ENCODE results near the gene RASA2. TPM values are rescaled to one million over a fixed set of nuclear protein-coding genes. Genes with fewer than 3 reads are reported as not detected.

Gene RASA2
- total RNA-seq, 4 donors from 2014 or later, result 9.1 to 12.8 (median 10.6) TPM

DNA sequence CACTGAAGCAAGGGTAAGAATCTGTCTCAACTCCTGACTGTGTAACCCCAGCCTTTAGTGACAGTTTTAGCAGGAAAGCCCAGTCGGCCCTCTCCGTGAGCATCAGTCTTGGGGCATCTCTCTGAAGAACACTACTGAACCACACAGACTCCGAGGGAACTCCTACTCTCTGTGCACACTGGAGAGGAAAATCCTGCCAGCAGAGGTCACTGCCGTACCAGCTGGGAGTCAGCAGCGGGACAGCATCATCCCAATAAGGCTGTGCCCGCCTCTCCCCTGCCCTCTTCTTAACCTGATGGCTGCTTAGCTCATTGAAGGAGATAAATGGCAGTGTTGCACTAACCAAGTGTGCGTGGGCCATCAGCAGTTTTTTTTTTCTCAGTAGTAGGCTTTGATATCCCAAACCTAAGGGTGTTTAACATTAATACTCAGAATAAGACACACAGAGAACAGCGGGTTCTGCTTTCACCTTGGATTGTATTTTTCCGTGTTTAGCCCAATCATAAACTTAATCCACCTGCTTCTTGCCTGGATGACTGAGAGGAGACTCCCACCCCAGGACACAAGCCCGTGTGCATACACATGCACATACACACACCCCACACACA lies 26.6 kb upstream of the RASA2 start:
- no peaks in the 10 kb centered on the region for H3K36me3 ChIP-seq
- WGBS, result 21% methylated on average over 10 of the region's 10 CpGs
- DNase-seq (ENCODE audit: extremely low spot score), result peak; percentile 95
- intact Hi-C loops (cut with DNase I), result loop anchor here (2.0 to 10.0 kb wide), 2 partner anchors 101 to 185 kb away; no protein-coding TSS in a partner anchor
- no peak overlapping the region for H3K4me3 ChIP-seq
- H3K27me3 ChIP-seq, result no peaks in the 10 kb centered on the region
- H3K9me3 ChIP-seq, result no peaks in the 10 kb centered on the region
- no peak overlapping the region for H3K27ac ChIP-seq (replicated peaks in 1 of 4)
- peaks cover 0 to 18% (median 7%) of the 10 kb centered on the region in 4 donors for H3K4me1 ChIP-seq
- TF ChIP-seq POLR2AphosphoS5 (IDR thresholded peaks at IDR 0.05) (peak in 1 of 2 donors; percentile 59), EP300 (IDR thresholded peaks at IDR 0.05) (no peak), POLR2A (IDR thresholded peaks at IDR 0.05; ENCODE audit: low read depth) (no peak)
- TF ChIP-seq, protein P1, sequence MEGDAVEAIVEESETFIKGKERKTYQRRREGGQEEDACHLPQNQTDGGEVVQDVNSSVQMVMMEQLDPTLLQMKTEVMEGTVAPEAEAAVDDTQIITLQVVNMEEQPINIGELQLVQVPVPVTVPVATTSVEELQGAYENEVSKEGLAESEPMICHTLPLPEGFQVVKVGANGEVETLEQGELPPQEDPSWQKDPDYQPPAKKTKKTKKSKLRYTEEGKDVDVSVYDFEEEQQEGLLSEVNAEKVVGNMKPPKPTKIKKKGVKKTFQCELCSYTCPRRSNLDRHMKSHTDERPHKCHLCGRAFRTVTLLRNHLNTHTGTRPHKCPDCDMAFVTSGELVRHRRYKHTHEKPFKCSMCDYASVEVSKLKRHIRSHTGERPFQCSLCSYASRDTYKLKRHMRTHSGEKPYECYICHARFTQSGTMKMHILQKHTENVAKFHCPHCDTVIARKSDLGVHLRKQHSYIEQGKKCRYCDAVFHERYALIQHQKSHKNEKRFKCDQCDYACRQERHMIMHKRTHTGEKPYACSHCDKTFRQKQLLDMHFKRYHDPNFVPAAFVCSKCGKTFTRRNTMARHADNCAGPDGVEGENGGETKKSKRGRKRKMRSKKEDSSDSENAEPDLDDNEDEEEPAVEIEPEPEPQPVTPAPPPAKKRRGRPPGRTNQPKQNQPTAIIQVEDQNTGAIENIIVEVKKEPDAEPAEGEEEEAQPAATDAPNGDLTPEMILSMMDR (IDR thresholded peaks at IDR 0.05), result peak; percentile 80 to 90 (median 89)

DNA sequence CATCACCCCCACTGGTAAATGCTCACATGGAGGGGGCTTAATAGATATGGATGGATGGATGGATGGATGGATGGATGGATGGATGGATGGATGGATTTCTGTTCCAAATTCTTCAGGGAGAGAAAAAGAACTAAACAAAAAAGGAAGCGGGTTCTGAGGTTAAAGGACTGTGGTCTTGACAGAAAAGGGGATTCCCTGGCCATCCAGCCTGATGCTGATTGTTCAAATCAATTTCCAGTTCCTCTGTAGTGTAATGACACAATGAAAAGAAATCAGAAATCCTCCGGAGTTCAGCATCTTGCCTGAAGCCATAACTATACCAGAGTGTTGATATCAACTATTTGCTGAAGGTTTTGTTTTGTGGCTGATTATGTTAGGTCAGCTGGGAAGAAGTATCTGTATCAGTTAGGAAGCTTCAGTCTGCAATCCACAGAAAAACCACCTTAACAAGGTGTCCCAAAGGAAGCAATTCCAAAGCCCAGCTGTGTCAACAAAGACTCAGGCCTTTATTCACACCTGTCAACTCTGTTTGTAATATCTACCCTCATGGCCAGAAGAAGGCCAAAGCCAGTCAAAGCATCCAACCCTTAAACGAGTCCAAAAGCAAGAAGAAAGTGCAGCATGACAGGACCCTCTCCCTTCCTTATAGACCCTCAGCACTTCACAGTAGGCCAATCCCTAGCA lies 24.5 kb upstream of the RASA2 start:
- peaks cover 0 to 8% (median 5%) of the 10 kb centered on the region in 4 donors for H3K4me1 ChIP-seq

DNA sequence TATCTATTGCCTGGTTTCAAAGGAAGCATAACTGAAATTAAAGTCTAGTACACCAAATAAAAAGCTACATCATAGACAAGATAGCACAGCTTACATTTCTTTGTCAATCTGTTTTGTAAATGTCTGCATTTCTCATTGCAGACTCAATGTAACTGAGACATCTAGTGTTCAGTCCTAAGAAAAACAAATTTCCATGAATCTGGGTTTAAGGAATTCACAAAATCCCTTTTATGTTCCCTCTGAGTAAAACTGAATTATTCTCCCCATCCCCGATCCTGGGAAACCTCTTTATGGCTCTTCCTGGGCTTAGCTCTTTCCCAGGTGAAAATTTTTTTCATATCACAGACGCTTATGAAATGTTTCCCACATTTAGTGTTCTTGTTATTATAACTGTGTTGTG lies 21.6 kb upstream of the RASA2 start:
- no peak overlapping the region for H3K4me3 ChIP-seq
- no peaks in the 10 kb centered on the region for H3K36me3 ChIP-seq
- TF ChIP-seq, protein P1 (IDR thresholded peaks at IDR 0.05), result peak in 2 of 3 experiments; percentile 19 to 24
- TF ChIP-seq POLR2AphosphoS5 (IDR thresholded peaks at IDR 0.05) (no peak), POLR2A (IDR thresholded peaks at IDR 0.05; ENCODE audit: low read depth) (no peak), EP300 (IDR thresholded peaks at IDR 0.05) (no peak)
- peaks cover 0 to 3% (median 0%) of the 10 kb centered on the region in 4 donors for H3K9me3 ChIP-seq
- intact Hi-C loops (cut with DNase I), result loop anchor here (10.0 kb wide), 1 partner anchor 180 kb away; no protein-coding TSS in a partner anchor
- no peaks in the 10 kb centered on the region for H3K27me3 ChIP-seq
- peaks cover 0 to 4% (median 3%) of the 10 kb centered on the region in 4 donors for H3K4me1 ChIP-seq
- no peak for DNase-seq (ENCODE audit: extremely low spot score)
- 58% methylated on average over 2 of the region's 2 CpGs for WGBS
- no peak overlapping the region for H3K27ac ChIP-seq (replicated peaks in 1 of 4)

More for the DNA sequence above, 24.5 kb upstream of the RASA2 start:
- no peaks in the 10 kb centered on the region for H3K9me3 ChIP-seq
- TF ChIP-seq POLR2AphosphoS5 (IDR thresholded peaks at IDR 0.05) (no peak), EP300 (IDR thresholded peaks at IDR 0.05) (no peak), POLR2A (IDR thresholded peaks at IDR 0.05; ENCODE audit: low read depth) (no peak)
- TF ChIP-seq, protein P1 (IDR thresholded peaks at IDR 0.05), result no peak
- 65% methylated on average over 3 of the region's 3 CpGs for WGBS
- intact Hi-C loops (cut with DNase I), result loop anchor here (10.0 kb wide), 1 partner anchor 182 kb away; no protein-coding TSS in a partner anchor
- no peak for DNase-seq (ENCODE audit: extremely low spot score)
- no peak overlapping the region for H3K27ac ChIP-seq (replicated peaks in 1 of 4)
- no peak overlapping the region for H3K4me3 ChIP-seq
- H3K36me3 ChIP-seq, result no peaks in the 10 kb centered on the region
- no peaks in the 10 kb centered on the region for H3K27me3 ChIP-seq

DNA sequence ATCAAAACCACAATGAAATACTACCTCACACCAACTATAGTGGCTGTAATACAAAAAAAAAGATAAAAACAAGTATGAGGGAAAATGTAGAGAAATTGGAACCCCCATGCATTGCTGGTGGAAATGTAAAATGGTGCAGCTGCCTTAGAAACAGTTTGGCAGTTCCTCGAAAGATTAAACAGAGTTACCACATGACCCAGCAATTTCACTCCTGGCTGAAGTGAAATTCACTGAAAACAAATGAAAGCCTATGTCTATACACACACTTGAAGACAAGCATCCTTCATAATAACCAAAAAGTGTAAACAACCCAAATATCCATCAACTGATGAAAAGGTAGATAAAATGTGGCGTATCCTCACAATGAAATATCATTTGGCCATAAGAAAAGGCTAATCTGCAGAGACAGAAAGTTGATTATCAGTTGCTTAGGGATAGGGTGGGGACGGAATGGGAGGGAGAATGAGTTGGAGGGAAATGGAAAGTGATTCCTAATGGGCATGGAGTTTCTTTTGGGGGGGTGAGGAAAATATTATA lies 20.1 kb upstream of the RASA2 start:
- Histone ChIP-seq H3K4me1 (no peaks in the 10 kb centered on the region), H3K4me3 (no peak overlapping the region), H3K27me3 (no peaks in the 10 kb centered on the region), H3K27ac (replicated peaks in 1 of 4) (no peak overlapping the region), H3K36me3 (no peaks in the 10 kb centered on the region), H3K9me3 (peaks cover 0 to 3% (median 0%) of the 10 kb centered on the region in 4 donors)
- intact Hi-C loops (cut with DNase I), result loop anchor here (10.0 kb wide), 1 partner anchor 178 kb away; no protein-coding TSS in a partner anchor
- WGBS, result 93% methylated on average over 3 of the region's 3 CpGs
- TF ChIP-seq EP300 (IDR thresholded peaks at IDR 0.05) (no peak), POLR2A (IDR thresholded peaks at IDR 0.05; ENCODE audit: low read depth) (no peak), POLR2AphosphoS5 (IDR thresholded peaks at IDR 0.05) (no peak)
- TF ChIP-seq, protein P1 (IDR thresholded peaks at IDR 0.05), result no peak
- DNase-seq (ENCODE audit: extremely low spot score), result no peak
